ENCODE data around the gene ELOVL3.
A peak's percentile ranks its signal among the peaks of the same experiment; 100 is the strongest.

The ELOVL3 gene, protein sequence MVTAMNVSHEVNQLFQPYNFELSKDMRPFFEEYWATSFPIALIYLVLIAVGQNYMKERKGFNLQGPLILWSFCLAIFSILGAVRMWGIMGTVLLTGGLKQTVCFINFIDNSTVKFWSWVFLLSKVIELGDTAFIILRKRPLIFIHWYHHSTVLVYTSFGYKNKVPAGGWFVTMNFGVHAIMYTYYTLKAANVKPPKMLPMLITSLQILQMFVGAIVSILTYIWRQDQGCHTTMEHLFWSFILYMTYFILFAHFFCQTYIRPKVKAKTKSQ

GRCh38 chr10:102225646-102226541 lies at the start of gene ELOVL3:
Gene ELOVL3 (plus strand): TSS chr10:102226299. CDS start chr10:102226549, 250 bp downstream.
- no peak within 1 kb of the TSS for H3K9ac ChIP-seq
- H3K4me2 ChIP-seq: peak within 1 kb of the TSS; percentile 45
- H3K4me3 ChIP-seq (IDR thresholded peaks at IDR 0.05; ENCODE audit: insufficient read depth, low read depth, low read length): no peak within 1 kb of the TSS
- TF ChIP-seq, protein P1, sequence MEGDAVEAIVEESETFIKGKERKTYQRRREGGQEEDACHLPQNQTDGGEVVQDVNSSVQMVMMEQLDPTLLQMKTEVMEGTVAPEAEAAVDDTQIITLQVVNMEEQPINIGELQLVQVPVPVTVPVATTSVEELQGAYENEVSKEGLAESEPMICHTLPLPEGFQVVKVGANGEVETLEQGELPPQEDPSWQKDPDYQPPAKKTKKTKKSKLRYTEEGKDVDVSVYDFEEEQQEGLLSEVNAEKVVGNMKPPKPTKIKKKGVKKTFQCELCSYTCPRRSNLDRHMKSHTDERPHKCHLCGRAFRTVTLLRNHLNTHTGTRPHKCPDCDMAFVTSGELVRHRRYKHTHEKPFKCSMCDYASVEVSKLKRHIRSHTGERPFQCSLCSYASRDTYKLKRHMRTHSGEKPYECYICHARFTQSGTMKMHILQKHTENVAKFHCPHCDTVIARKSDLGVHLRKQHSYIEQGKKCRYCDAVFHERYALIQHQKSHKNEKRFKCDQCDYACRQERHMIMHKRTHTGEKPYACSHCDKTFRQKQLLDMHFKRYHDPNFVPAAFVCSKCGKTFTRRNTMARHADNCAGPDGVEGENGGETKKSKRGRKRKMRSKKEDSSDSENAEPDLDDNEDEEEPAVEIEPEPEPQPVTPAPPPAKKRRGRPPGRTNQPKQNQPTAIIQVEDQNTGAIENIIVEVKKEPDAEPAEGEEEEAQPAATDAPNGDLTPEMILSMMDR (conservative IDR thresholded peaks at IDR 0.05; ENCODE audit: low read depth, low read length): no peak
- H3K4me1 ChIP-seq (ENCODE audit: low read depth, poor library complexity, severe bottlenecking): peaks cover 20% of the 10 kb centered on the region
- H2AFZ ChIP-seq (ENCODE audit: low read depth): peak within 1 kb of the TSS; percentile 84
- H3K27ac ChIP-seq: no peak within 1 kb of the TSS
- H4K20me1 ChIP-seq (ENCODE audit: insufficient read depth): no peaks in the 10 kb centered on the region
- no peaks in the 10 kb centered on the region for H3K79me2 ChIP-seq (ENCODE audit: insufficient read depth, low read depth)
- peaks cover 33% of the 10 kb centered on the region; the same call in 1 of the 2 replicates for H3K27me3 ChIP-seq (ENCODE audit: insufficient read depth, low read depth)
- no peaks in the 10 kb centered on the region for H3K36me3 ChIP-seq (ENCODE audit: insufficient read depth)

DNA sequence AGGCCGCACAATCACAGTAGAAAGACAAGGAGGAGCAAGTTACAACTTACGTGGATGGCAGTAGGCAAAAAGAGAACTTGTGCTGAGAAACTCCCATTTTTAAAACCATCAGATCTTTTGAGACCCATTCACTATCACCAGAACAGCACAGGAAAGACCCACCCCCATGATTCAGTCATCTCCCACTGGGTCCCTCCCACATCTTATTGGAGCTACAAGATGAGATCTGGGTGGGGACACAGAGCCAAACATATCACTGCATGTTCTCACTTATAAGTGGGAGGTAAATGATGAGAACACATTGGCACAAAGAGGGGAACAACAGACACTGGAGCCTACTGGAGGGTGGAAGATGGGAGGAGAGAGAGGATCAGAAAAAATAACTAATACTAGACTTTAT lies 41.5 kb upstream of the ELOVL3 start:
- no peaks in the 10 kb centered on the region for H4K20me1 ChIP-seq (ENCODE audit: insufficient read depth)
- H2AFZ ChIP-seq (ENCODE audit: low read depth): no peak overlapping the region
- no peaks in the 10 kb centered on the region for H3K79me2 ChIP-seq (ENCODE audit: insufficient read depth, low read depth)
- no peak overlapping the region for H3K4me3 ChIP-seq (IDR thresholded peaks at IDR 0.05; ENCODE audit: insufficient read depth, low read depth, low read length)
- peaks cover 41% of the 10 kb centered on the region for H3K4me1 ChIP-seq (ENCODE audit: low read depth, poor library complexity, severe bottlenecking)
- H3K36me3 ChIP-seq (ENCODE audit: insufficient read depth): no peaks in the 10 kb centered on the region
- H3K4me2 ChIP-seq: no peak overlapping the region
- no peak overlapping the region for H3K27ac ChIP-seq
- H3K27me3 ChIP-seq (ENCODE audit: insufficient read depth, low read depth): no peaks in the 10 kb centered on the region
- TF ChIP-seq, protein P1 (conservative IDR thresholded peaks at IDR 0.05; ENCODE audit: low read depth, low read length): no peak
- no peak overlapping the region for H3K9ac ChIP-seq

GRCh38 chr10:102185272-102185671 lies 40.8 kb upstream of the ELOVL3 start:
- H4K20me1 ChIP-seq (ENCODE audit: insufficient read depth): no peaks in the 10 kb centered on the region
- peaks cover 47% of the 10 kb centered on the region for H3K4me1 ChIP-seq (ENCODE audit: low read depth, poor library complexity, severe bottlenecking)
- no peak overlapping the region for H2AFZ ChIP-seq (ENCODE audit: low read depth)
- no peak overlapping the region for H3K4me2 ChIP-seq
- H3K4me3 ChIP-seq (IDR thresholded peaks at IDR 0.05; ENCODE audit: insufficient read depth, low read depth, low read length): no peak overlapping the region
- no peaks in the 10 kb centered on the region for H3K27me3 ChIP-seq (ENCODE audit: insufficient read depth, low read depth)
- no peak overlapping the region for H3K27ac ChIP-seq
- TF ChIP-seq, protein P1 (conservative IDR thresholded peaks at IDR 0.05; ENCODE audit: low read depth, low read length): no peak
- no peaks in the 10 kb centered on the region for H3K36me3 ChIP-seq (ENCODE audit: insufficient read depth)
- H3K9ac ChIP-seq: no peak overlapping the region
- H3K79me2 ChIP-seq (ENCODE audit: insufficient read depth, low read depth): no peaks in the 10 kb centered on the region

DNA sequence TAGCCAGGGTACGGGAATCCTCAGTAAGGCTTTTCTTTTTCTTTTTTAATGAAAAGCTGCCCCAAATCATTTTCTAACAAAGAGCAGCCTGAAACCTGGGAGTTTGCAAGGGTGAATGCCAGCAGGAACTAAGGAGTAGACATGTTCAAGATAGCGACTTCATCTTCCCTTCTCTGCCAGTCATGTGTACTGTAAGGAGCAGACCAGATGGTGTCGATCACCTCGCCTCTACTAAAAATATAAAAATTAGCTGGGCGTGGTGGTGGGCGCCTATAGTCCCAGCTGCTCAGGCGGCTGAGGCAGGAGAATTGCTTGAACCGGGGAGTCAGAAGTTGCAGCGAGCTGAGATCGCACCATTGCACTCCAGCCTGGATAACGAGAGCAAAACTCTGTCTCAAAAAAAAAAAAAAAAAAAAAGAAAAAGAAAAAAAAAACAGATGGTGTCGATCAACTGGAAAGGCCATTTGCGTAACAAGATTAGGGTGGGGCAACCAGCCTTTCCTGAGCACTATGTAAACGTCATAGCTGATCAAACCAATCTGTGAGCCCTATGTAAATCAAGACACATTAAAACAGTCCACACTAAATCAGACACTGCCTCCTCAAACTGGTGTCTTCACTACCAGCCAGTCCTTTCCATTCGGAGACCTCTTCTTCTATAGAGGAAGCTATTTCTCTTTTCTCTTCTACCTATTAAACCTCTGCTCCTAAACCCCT lies 40.1 kb upstream of the ELOVL3 start:
- Histone ChIP-seq H3K4me1 (ENCODE audit: low read depth, poor library complexity, severe bottlenecking) (peaks cover 48% of the 10 kb centered on the region), H3K27ac (no peak overlapping the region), H3K36me3 (ENCODE audit: insufficient read depth) (no peaks in the 10 kb centered on the region), H4K20me1 (ENCODE audit: insufficient read depth) (no peaks in the 10 kb centered on the region), H3K9ac (no peak overlapping the region), H3K4me3 (IDR thresholded peaks at IDR 0.05; ENCODE audit: insufficient read depth, low read depth, low read length) (no peak overlapping the region), H3K4me2 (no peak overlapping the region; the same call in 1 of the 2 replicates), H3K27me3 (ENCODE audit: insufficient read depth, low read depth) (no peaks in the 10 kb centered on the region), H3K79me2 (ENCODE audit: insufficient read depth, low read depth) (no peaks in the 10 kb centered on the region), H2AFZ (ENCODE audit: low read depth) (no peak overlapping the region)
- TF ChIP-seq, protein P1 (conservative IDR thresholded peaks at IDR 0.05; ENCODE audit: low read depth, low read length): no peak
